ENCODE results near the gene RETREG2.
"Not testable (repeated sequence)": the region's sequence is repeated elsewhere in the genome, so short reads cannot be mapped to it uniquely, and the experiment has no call there.

Gene RETREG2

GRCh38 chr2:219199470-219200211, 21.6 kb downstream of the RETREG2 start:
- no peak for DNase-seq

GRCh38 chr2:219200502-219201326, 22.6 kb downstream of the RETREG2 start:
- DNase-seq, result not testable (repeated sequence)

DNA sequence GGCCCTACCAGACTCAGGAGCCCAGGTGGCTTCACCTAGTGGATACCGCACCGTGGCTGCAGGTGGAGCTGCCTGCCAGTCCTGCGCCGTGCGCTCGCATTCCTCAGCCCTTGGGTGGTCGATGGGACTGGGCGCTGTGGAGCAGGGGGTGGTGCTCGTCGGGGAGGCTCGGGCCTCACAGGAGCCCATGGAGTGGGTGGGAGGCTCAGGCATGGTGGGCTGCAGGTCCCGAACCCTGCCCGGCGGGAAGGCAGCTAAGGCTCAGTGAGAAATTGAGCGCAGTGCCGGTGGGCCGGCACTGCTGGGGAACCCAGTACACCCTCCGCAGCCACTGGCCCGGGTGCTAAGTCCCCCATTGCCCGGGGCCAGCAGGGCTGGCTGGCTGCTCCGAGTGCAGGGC, 23.3 kb downstream of the RETREG2 start:
- DNase-seq, result not testable (repeated sequence)

- DNase-seq, result no peak
Measured at GRCh38 chr2:219204425-219205164, 26.5 kb downstream of the RETREG2 start.

- DNase-seq, result no peak
Measured at GRCh38 chr2:219205165-219205538, 27.1 kb downstream of the RETREG2 start.

DNA sequence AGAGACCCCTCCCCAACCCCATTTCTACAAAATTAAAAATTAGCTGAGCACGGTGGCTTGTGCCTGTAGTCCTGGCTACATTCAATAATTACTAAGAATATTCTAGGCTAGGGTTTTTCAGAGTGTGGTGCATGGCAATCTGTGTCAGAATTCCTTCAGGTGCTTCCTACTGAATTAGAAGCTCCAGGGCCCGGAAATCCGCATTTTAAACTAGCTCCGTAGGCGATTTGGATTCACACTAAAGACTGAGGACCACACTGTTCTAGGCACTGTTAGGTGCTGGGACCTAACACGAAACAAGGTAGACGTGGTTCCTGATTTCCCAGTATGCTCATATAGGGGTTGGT, 27.9 kb downstream of the RETREG2 start:
- DNase-seq, result no peak

- DNase-seq, result peak; percentile 71
Measured at GRCh38 chr2:219206328-219207133, 28.5 kb downstream of the RETREG2 start, which contains the start of gene ZFAND2B. ZFAND2B (plus strand) TSS chr2:219206782; CDS start chr2:219206988, 206 bp downstream.

DNA sequence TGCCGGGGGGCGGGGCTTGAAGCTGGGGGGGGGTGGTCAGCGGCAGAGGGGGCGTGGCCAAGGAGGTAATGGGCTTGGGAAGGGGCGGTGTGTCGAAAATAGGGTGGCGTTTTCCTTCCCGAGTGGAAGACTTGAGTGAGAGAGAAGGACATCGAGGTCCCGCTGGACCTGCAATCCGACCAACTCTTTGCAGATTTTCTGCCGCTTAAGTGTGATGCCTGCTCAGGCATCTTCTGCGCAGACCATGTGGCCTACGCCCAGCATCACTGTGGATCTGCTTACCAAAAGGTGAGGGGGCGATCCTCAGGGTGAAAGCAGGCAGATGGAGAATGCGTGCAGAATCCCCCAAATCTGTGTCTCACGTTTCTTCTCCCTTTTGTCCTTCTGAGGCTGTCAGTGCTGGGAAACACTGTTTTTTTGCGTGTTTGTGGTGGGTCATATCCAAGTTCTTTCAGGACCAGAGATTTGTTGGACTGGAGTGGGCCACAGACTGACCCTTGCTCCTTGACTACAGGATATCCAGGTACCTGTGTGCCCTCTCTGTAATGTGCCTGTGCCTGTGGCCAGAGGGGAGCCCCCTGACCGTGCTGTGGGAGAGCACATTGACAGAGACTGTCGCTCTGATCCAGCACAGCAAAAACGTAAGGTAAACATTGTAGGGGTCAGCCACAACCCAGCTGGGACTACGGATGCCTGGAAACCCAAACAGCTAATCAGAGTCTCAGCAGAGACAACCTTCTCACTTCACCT, 29.2 kb downstream of the RETREG2 start:
- no peak for DNase-seq

DNA sequence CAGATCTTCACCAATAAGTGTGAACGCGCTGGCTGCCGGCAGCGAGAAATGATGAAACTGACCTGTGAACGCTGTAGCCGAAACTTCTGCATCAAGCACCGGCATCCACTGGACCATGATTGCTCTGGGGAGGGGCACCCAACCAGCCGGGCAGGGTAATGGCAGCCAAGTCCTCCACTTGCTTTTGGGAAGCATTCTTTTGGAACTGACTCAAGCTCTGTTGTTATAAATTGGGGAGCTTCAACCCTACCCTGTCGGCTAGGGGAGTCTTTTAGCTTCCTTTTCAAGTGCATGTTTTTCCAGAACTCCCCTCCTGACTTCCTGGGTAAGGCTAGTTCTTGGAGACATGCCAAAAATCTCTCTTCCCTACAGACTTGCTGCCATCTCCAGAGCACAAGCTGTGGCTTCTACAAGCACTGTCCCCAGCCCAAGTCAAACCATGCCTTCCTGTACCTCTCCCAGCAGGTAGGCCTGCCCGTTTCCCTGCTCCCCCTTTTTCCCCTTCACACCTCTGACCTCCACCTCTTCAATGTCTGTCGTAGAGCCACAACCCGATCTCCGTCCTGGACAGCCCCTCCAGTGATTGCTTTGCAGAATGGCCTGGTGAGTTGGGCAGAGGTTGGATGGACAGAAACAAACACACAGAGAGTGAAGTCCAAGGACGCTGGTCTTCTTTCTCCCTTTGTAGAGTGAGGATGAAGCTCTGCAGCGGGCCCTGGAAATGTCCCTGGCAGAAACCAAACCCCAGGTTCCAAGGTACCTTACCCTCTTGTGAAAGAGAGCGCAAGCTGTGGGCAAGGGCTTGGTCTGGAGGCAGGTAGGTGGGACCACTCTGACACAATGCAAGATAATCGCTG, 30.0 kb downstream of the RETREG2 start:
- DNase-seq, result no peak

- no peak for DNase-seq
Measured at GRCh38 chr2:219209236-219210195, 31.4 kb downstream of the RETREG2 start.

DNA sequence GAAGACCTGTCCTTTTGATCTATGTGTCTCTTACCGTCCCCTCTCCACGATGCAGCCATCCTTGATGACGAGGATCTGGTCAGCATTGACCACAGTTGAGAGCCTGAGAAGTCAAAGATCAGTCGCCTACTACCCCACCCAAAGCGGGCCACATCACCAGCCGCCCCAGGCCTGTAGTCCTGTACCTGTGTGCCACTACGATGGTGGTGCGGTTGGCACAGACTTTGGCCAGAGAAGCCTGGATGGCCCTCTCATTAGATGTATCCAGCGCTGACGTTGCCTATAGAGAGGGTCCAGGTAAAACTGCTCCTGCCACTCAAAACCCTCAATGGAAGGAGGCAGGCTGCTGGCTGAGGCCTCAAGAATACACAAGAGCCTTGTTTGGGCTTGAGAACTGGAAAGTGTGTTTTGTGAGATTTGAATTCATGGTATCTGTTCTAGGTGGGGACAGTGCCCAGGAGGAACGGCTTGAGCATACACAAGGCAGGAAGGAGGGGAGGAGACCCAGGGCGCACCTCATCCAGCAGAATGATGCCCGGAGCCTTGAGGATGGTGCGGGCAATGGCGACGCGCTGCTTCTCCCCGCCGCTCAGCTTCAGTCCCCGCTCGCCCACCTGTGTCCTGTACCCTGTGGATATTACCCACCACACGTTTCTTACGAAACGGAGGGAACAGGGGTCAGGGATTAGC, 32.3 kb downstream of the RETREG2 start:
- DNase-seq, result no peak

- no peak for DNase-seq
Measured at GRCh38 chr2:219210886-219211362, 32.8 kb downstream of the RETREG2 start.

GRCh38 chr2:219213026-219213415, 34.9 kb downstream of the RETREG2 start:
- no peak for DNase-seq

- no peak for DNase-seq
Measured at GRCh38 chr2:219213486-219214071, 35.5 kb downstream of the RETREG2 start.

- DNase-seq, result no peak
Measured at GRCh38 chr2:219214141-219214540, 36.1 kb downstream of the RETREG2 start.

GRCh38 chr2:219214786-219215185, 36.7 kb downstream of the RETREG2 start:
- DNase-seq, result no peak

- DNase-seq, result no peak
Measured at GRCh38 chr2:219215871-219216534, 37.9 kb downstream of the RETREG2 start.

DNA sequence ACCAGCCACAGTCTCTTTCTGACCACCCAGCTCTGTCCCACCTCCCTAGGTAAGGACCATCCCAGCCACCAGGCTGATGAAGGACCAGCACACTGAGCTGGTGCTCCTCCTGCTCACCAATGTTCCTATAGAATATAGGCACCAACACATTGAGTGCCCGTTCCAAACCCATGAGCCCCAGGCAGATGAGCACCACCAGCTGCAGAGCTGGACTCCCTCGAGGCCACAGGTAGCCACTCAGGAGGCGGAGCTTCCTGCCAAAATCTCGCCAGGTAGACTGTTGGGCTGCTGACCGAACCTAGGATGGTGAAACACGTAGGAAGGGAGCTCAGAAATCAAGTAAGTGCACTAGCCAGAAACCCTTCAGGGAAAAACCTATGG, 38.5 kb downstream of the RETREG2 start:
- no peak for DNase-seq
